ENCODE results near the gene GNAS-AS1. TPM values are rescaled to one million over a fixed set of nuclear protein-coding genes. Genes with fewer than 3 reads are reported as not detected.
A peak's percentile ranks its signal among the peaks of the same experiment; 100 is the strongest.

Gene GNAS-AS1
- total RNA-seq, 1 donor from 2014 or later, result 1.7 TPM

DNA sequence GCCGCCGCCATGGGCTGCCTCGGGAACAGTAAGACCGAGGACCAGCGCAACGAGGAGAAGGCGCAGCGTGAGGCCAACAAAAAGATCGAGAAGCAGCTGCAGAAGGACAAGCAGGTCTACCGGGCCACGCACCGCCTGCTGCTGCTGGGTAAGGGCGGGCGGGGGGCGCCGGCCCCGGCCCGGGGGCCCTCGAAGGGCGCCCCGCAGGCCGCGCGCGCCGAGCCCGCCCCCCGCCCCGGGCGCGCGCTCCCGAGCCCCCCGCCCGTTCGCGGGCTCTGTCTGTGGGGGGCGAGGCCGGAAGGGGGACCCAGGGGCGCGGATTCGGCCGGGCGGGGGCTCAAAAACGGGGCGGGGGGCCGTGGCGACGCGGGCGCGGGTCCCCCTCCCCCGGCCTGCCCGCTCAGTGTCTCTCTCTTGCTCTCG, 41.0 kb upstream of the GNAS-AS1 start:
- peak overlapping the region; percentile 97 for H3K4me3 Mint-ChIP-seq (ENCODE audit: low read depth)
- no peaks in the 10 kb centered on the region for H3K27me3 Mint-ChIP-seq (ENCODE audit: low read depth)
- no peaks in the 10 kb centered on the region for H3K9me3 Mint-ChIP-seq
- H3K27ac Mint-ChIP-seq, result peak overlapping the region; percentile 96
- H3K4me1 Mint-ChIP-seq (ENCODE audit: low read depth), result peaks cover 38% of the 10 kb centered on the region
- DNase-seq (ENCODE audit: low spot score), result peak; percentile 26
- peaks cover 39% of the 10 kb centered on the region for H3K36me3 Mint-ChIP-seq (ENCODE audit: low read depth)
- intact Hi-C loops (cut with micrococcal nuclease), result loop anchor here (1.0 to 10.0 kb wide), 6 partner anchors 91 to 1499 kb away; partner anchors contain the start of genes ATP5F1E, NELFCD, RAB22A and RBM38

DNA sequence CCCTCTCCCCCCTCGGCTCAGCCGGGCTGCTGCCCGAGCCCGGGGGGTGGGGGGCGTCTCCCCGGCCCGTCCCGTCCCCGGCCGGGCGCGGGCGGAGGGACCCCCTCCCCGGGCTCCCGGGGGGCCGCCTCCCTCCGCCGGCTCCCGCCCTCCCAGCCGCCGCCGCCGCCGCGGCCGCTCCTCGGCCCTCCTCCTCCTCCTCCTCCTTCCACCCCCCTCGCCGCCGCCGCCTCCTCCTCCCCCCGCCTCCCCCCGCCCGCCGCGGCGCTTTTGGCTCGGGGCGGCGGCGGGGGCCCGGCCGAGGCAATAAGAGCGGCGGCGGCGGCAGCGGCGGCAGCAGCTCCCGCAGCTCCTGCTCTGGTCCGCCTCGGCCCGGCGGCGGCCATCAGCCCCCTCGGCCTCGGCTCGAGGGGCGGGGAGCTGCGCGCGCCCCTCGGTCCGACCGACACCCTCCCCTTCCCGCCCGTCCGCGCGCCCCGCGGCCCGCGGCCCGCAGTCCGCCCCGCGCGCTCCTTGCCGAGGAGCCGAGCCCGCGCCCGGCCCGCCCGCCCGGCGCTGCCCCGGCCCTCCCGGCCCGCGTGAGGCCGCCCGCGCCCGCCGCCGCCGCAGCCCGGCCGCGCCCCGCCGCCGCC, 40.5 kb upstream of the GNAS-AS1 start:
- Mint-ChIP-seq H3K4me3 (ENCODE audit: low read depth) (peak overlapping the region; percentile 66), H3K9me3 (no peaks in the 10 kb centered on the region), H3K36me3 (ENCODE audit: low read depth) (peaks cover 33% of the 10 kb centered on the region), H3K27me3 (ENCODE audit: low read depth) (no peaks in the 10 kb centered on the region), H3K4me1 (ENCODE audit: low read depth) (peaks cover 37% of the 10 kb centered on the region), H3K27ac (no peak overlapping the region)
- DNase-seq (ENCODE audit: low spot score), result peak; percentile 66
- intact Hi-C loops (cut with micrococcal nuclease), result loop anchor here (5.0 to 10.0 kb wide), 4 partner anchors 91 to 1499 kb away; partner anchors contain the start of genes NELFCD, RAB22A, RBM38 and ZNF831

DNA sequence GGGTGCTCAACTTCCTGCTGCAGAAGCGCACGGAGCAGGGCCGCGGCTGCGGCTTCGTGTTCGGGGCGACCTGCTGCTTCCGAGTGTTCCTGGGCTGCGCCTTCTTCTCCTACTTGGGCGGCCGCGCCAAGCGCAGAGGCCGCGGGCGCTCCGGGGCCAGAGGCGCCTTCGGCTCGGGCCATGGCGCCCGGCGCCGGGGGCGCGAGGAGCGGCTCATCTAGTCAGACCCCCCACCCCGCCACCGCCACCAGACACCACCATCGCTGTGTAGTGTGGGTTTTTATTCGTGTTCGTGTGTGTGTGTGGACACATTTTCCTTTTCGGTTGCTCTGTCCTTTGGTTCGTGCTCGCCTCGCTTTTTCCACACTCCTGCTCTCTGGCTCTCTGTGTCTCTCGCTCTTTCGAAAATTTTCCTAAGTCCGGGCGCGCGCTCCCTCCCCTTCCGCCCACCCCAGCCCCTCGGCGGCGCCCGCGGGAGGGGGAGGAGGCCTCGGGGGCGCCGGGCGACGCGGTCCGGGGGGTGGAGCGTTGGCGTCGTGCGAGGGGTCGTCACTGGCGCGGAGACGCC, 39.9 kb upstream of the GNAS-AS1 start:
- peaks cover 27% of the 10 kb centered on the region for H3K36me3 Mint-ChIP-seq (ENCODE audit: low read depth)
- no peaks in the 10 kb centered on the region for H3K9me3 Mint-ChIP-seq
- intact Hi-C loops (cut with micrococcal nuclease), result loop anchor here (5.0 to 10.0 kb wide), 4 partner anchors 92 to 1498 kb away; partner anchors contain the start of genes NELFCD, RAB22A, RBM38 and ZNF831
- H3K4me1 Mint-ChIP-seq (ENCODE audit: low read depth), result peaks cover 31% of the 10 kb centered on the region
- peak; percentile 55 for DNase-seq (ENCODE audit: low spot score)
- peak overlapping the region; percentile 85 for H3K4me3 Mint-ChIP-seq (ENCODE audit: low read depth)
- peak overlapping the region; percentile 94 for H3K27ac Mint-ChIP-seq
- H3K27me3 Mint-ChIP-seq (ENCODE audit: low read depth), result no peaks in the 10 kb centered on the region

DNA sequence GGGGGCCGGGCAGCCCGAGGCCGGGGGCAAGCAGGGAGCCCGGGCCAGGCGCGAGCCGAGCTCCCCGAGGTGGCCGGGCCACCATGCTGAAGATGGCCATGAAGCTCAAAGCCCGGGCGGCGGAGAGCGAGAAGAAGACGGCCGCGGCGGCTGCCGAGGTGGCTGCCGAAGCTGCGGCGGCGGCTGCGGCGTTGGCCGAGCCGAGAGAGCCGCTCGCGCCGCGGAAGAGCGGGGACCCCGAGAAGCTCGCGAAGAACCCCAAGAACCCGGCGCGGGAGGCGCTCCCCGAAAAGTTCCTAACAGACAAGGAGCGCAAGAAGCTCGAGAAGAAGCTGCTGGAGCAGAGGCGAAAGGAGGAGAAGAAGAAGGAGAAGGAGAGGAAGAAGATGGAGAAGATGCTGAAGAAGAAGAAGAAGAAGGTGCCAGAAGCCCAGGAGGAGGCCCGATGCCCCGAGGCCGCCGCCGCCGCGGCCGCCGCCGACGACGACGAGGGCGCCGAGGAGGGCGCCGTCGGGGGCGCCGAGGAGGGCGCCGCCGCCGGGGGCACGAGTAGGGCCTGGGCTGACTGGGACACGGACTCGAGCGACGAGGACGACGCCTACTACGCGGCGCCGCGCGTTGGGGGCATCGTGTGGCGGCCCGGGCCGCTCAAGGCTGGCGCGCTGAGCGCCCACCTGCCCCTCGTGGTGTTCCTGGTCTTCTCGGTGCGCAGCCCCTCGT, 39.3 kb upstream of the GNAS-AS1 start:
- H3K27me3 Mint-ChIP-seq (ENCODE audit: low read depth), result no peaks in the 10 kb centered on the region
- intact Hi-C loops (cut with micrococcal nuclease), result loop anchor here (5.0 to 10.0 kb wide), 4 partner anchors 92 to 1498 kb away; partner anchors contain the start of genes NELFCD, RAB22A, RBM38 and ZNF831
- H3K36me3 Mint-ChIP-seq (ENCODE audit: low read depth), result peaks cover 21% of the 10 kb centered on the region
- DNase-seq (ENCODE audit: low spot score), result no peak
- H3K27ac Mint-ChIP-seq, result peak overlapping the region; percentile 93
- H3K4me1 Mint-ChIP-seq (ENCODE audit: low read depth), result peaks cover 25% of the 10 kb centered on the region
- peak overlapping the region; percentile 93 for H3K4me3 Mint-ChIP-seq (ENCODE audit: low read depth)
- no peaks in the 10 kb centered on the region for H3K9me3 Mint-ChIP-seq

DNA sequence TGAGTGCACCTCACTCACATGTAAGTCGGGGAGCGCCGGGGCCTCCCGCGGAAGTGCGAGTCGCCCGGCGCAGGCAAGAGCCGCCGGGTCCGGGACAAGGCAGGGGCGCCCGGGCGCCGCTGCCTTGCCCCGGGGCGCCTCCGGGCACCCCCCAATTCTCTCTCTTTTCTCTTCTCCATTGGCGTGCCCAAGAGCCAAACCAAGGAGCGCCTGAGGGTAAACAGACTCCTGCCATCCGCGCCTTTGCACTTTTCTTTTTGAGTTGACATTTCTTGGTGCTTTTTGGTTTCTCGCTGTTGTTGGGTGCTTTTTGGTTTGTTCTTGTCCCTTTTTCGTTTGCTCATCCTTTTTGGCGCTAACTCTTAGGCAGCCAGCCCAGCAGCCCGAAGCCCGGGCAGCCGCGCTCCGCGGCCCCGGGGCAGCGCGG, 38.6 kb upstream of the GNAS-AS1 start:
- H3K27ac Mint-ChIP-seq, result peak overlapping the region; percentile 91
- H3K4me3 Mint-ChIP-seq (ENCODE audit: low read depth), result peak overlapping the region; percentile 87
- no peaks in the 10 kb centered on the region for H3K9me3 Mint-ChIP-seq
- no peak for DNase-seq (ENCODE audit: low spot score)
- no peaks in the 10 kb centered on the region for H3K27me3 Mint-ChIP-seq (ENCODE audit: low read depth)
- H3K36me3 Mint-ChIP-seq (ENCODE audit: low read depth), result peaks cover 16% of the 10 kb centered on the region
- H3K4me1 Mint-ChIP-seq (ENCODE audit: low read depth), result peaks cover 19% of the 10 kb centered on the region
- intact Hi-C loops (cut with micrococcal nuclease), result no loop called here

DNA sequence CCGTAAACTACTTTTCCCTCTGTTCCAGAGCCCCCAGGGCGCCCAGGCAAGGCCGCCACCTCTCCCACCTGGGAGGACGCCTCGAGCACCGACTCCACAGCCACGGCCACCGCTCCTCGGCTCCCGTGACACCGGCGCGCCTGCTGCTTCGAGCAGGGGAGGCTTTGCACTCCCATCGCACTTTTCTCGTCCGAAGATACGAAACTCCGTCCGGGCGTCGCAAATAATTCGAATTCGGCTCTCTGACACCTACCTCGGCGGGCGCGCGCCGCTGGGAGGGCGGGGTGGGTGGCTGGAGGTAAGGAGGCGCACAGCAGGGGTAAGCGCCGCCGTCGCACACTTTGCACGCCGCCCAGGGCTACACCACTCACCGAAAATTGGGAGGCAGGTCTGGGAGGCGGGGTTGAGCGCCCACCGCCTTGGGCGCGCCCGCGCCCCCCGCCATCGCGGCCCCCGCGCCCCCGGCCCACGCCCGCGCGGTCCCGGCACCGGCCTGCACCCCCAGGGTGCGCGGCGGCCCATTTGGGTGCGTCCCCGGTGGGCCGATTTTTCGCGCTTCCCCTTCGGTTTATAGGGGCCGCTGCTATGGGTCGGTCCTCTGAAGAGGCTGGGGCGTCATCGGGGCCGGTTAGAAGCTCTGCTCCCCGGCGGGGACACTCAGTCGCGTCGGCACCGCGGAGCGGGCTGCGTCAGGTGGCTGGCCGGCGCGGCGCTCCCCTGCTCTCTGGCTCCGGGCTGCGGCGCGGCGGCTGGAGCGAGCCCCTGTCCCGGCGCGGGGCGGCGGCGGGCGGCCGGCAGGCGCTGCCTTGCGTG, 38.0 kb upstream of the GNAS-AS1 start:
- intact Hi-C loops (cut with micrococcal nuclease), result no loop called here

DNA sequence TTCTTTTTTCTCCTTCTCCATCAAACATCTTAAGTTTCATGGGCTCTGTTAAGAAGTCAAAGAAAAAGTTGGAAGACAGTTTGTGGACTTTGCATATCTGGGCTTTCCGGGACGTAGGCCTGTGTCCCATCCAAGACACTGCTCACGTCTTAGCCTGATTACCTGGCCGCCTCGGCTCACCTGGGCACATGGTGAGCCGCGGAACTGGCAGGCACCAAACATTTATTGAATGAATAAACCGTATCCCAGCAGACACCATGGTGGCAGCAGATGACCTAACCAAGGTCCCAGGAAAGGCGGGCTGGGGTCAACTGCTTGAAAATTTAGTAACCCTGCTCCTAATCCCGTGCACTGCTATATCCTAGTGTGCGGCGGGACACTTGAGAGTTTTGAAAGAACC, 37.4 kb upstream of the GNAS-AS1 start:
- Mint-ChIP-seq H3K27ac (peak overlapping the region; percentile 52), H3K27me3 (ENCODE audit: low read depth) (peaks cover 2% of the 10 kb centered on the region), H3K4me3 (ENCODE audit: low read depth) (peak overlapping the region; percentile 80), H3K9me3 (no peaks in the 10 kb centered on the region), H3K36me3 (ENCODE audit: low read depth) (peaks cover 11% of the 10 kb centered on the region), H3K4me1 (ENCODE audit: low read depth) (peaks cover 10% of the 10 kb centered on the region)
- no peak for DNase-seq (ENCODE audit: low spot score)
- intact Hi-C loops (cut with micrococcal nuclease), result no loop called here

More for the DNA sequence above, 38.0 kb upstream of the GNAS-AS1 start:
- Mint-ChIP-seq H3K9me3 (no peaks in the 10 kb centered on the region), H3K27ac (peak overlapping the region; percentile 52), H3K4me3 (ENCODE audit: low read depth) (peak overlapping the region; percentile 80), H3K36me3 (ENCODE audit: low read depth) (peaks cover 15% of the 10 kb centered on the region), H3K4me1 (ENCODE audit: low read depth) (peaks cover 14% of the 10 kb centered on the region), H3K27me3 (ENCODE audit: low read depth) (peaks cover 2% of the 10 kb centered on the region)
- peak; percentile 80 for DNase-seq (ENCODE audit: low spot score)

DNA sequence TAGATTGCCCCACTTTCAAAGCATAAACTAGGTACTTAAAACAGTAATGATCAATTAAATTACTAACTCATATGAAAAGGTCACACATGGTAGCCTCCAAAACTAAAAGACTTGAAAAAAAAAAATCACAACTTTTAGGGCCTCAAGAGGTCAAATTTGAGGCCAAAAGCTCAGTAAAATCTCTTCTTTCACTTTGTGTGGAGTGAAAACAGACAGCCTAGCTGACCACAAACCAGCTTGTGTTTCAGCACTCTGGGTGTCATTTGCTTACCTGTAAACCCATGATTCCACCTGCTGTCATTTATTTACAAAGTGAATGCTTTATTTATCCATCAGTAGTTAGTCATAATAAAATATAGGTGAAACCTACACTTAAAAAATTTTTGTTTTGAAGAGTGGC, 35.8 kb upstream of the GNAS-AS1 start:
- peaks cover 6% of the 10 kb centered on the region for H3K27me3 Mint-ChIP-seq (ENCODE audit: low read depth)
- intact Hi-C loops (cut with micrococcal nuclease), result no loop called here
- DNase-seq (ENCODE audit: low spot score), result no peak
- peaks cover 8% of the 10 kb centered on the region for H3K4me1 Mint-ChIP-seq (ENCODE audit: low read depth)
- H3K4me3 Mint-ChIP-seq (ENCODE audit: low read depth), result no peak overlapping the region
- no peak overlapping the region for H3K27ac Mint-ChIP-seq
- H3K9me3 Mint-ChIP-seq, result no peaks in the 10 kb centered on the region
- H3K36me3 Mint-ChIP-seq (ENCODE audit: low read depth), result no peaks in the 10 kb centered on the region

DNA sequence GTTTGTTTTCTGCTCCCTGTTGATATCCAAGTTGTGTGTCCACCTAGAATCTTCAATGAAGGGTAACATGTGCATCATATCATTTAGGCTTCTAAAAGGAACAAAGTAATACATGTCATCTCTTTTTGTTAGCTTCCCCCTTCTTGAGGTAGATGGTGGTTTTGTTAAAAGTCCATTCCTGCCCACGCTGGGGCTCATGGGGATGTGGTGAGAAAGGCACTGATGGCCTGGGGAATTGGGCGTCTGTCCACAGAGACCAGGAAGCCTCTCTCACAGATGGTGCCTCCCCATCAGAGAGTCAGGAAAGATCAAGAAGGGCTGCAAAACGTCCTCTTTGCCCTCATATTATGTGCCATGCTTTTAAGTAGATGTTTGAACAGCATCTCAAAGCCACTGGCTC, 34.3 kb upstream of the GNAS-AS1 start:
- H3K36me3 Mint-ChIP-seq (ENCODE audit: low read depth), result no peaks in the 10 kb centered on the region
- no peak overlapping the region for H3K4me3 Mint-ChIP-seq (ENCODE audit: low read depth)
- intact Hi-C loops (cut with micrococcal nuclease), result no loop called here
- peaks cover 6% of the 10 kb centered on the region for H3K27me3 Mint-ChIP-seq (ENCODE audit: low read depth)
- DNase-seq (ENCODE audit: low spot score), result no peak
- H3K9me3 Mint-ChIP-seq, result no peaks in the 10 kb centered on the region
- H3K4me1 Mint-ChIP-seq (ENCODE audit: low read depth), result peaks cover 8% of the 10 kb centered on the region
- no peak overlapping the region for H3K27ac Mint-ChIP-seq

DNA sequence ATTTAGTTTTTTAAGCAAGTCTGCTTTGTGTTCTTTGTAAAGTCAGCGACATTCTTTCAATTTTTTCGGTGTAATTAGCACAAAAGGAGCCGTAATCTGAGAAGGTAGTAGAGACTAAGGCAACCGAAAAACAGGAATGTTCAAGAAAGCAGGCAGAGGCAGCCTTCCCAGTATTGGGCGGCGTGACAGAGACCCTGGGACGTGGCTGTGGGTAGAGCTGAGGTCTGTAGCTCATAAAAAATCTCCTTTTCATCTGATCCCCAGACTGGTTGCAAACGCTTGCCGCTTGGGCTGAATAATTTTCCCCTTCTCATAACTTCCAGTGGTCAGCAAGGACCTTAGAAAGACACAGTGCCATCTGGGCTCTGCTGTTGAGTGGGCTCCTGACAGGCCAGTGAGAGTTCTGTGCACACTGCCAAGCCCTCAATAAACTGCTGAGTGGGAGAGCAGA, 32.6 kb upstream of the GNAS-AS1 start:
- Mint-ChIP-seq H3K36me3 (ENCODE audit: low read depth) (no peaks in the 10 kb centered on the region), H3K27me3 (ENCODE audit: low read depth) (peaks cover 7% of the 10 kb centered on the region), H3K9me3 (no peaks in the 10 kb centered on the region), H3K27ac (no peak overlapping the region), H3K4me1 (ENCODE audit: low read depth) (peaks cover 10% of the 10 kb centered on the region), H3K4me3 (ENCODE audit: low read depth) (no peak overlapping the region)
- no peak for DNase-seq (ENCODE audit: low spot score)
- intact Hi-C loops (cut with micrococcal nuclease), result no loop called here

DNA sequence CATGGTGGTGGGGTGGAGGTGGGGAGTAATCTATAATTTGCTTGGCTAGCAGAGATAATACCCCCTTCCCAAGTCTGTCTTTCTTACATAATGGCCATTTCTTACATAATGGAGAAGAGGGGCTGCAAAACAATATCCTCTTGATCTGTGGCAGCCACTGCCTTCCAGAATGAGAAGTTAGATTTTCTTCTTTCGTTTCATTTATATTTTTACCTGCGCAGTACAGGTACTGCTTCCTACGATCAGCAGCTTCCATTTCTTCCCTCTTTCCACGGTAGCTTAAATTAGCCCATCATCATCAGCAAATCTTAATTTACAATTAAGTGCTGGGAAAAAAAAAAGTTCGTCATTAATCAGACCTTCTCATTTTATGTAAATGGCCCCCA, 32.0 kb upstream of the GNAS-AS1 start:
- H3K27ac Mint-ChIP-seq, result no peak overlapping the region
- DNase-seq (ENCODE audit: low spot score), result no peak
- intact Hi-C loops (cut with micrococcal nuclease), result no loop called here
- no peaks in the 10 kb centered on the region for H3K36me3 Mint-ChIP-seq (ENCODE audit: low read depth)
- no peak overlapping the region for H3K4me3 Mint-ChIP-seq (ENCODE audit: low read depth)
- H3K4me1 Mint-ChIP-seq (ENCODE audit: low read depth), result peaks cover 15% of the 10 kb centered on the region
- peaks cover 8% of the 10 kb centered on the region for H3K27me3 Mint-ChIP-seq (ENCODE audit: low read depth)
- no peaks in the 10 kb centered on the region for H3K9me3 Mint-ChIP-seq
